ENCODE results near the gene SF3B1. TPM values are rescaled to one million over a fixed set of nuclear protein-coding genes. Genes with fewer than 3 reads are reported as not detected.
"Not testable (repeated sequence)": the region's sequence is repeated elsewhere in the genome, so short reads cannot be mapped to it uniquely, and the experiment has no call there.

SF3B1 gene, protein sequence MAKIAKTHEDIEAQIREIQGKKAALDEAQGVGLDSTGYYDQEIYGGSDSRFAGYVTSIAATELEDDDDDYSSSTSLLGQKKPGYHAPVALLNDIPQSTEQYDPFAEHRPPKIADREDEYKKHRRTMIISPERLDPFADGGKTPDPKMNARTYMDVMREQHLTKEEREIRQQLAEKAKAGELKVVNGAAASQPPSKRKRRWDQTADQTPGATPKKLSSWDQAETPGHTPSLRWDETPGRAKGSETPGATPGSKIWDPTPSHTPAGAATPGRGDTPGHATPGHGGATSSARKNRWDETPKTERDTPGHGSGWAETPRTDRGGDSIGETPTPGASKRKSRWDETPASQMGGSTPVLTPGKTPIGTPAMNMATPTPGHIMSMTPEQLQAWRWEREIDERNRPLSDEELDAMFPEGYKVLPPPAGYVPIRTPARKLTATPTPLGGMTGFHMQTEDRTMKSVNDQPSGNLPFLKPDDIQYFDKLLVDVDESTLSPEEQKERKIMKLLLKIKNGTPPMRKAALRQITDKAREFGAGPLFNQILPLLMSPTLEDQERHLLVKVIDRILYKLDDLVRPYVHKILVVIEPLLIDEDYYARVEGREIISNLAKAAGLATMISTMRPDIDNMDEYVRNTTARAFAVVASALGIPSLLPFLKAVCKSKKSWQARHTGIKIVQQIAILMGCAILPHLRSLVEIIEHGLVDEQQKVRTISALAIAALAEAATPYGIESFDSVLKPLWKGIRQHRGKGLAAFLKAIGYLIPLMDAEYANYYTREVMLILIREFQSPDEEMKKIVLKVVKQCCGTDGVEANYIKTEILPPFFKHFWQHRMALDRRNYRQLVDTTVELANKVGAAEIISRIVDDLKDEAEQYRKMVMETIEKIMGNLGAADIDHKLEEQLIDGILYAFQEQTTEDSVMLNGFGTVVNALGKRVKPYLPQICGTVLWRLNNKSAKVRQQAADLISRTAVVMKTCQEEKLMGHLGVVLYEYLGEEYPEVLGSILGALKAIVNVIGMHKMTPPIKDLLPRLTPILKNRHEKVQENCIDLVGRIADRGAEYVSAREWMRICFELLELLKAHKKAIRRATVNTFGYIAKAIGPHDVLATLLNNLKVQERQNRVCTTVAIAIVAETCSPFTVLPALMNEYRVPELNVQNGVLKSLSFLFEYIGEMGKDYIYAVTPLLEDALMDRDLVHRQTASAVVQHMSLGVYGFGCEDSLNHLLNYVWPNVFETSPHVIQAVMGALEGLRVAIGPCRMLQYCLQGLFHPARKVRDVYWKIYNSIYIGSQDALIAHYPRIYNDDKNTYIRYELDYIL
- 100 to 1,000 TPM; 229 to 366 (median 301) TPM for polyA plus RNA-seq (ENCODE audit: insufficient read length in 10 of 10)
- long read RNA-seq, donor 1, full-length matches to known transcripts: 23 of 65 reads
- long read RNA-seq, donor 1, partial matches to known transcripts: 42 of 65 reads
- long read RNA-seq, donor 1, other reads (novel, unspliced or antisense): 0 of 65 reads
- long read RNA-seq, donor 2, full-length matches to known transcripts: 16 of 41 reads
- long read RNA-seq, donor 2, partial matches to known transcripts: 25 of 41 reads
- long read RNA-seq, donor 2, other reads (novel, unspliced or antisense): 0 of 41 reads
- long read RNA-seq, donor 3: 0 reads
- long read RNA-seq, donor 4, full-length matches to known transcripts: 18 of 55 reads
- long read RNA-seq, donor 4, partial matches to known transcripts: 37 of 55 reads
- long read RNA-seq, donor 4, other reads (novel, unspliced or antisense): 0 of 55 reads
- long read RNA-seq, donor 5, full-length matches to known transcripts: 16 of 47 reads
- long read RNA-seq, donor 5, partial matches to known transcripts: 31 of 47 reads
- long read RNA-seq, donor 5, other reads (novel, unspliced or antisense): 0 of 47 reads
- long read RNA-seq, donor 6, full-length matches to known transcripts: 27 of 84 reads
- long read RNA-seq, donor 6, partial matches to known transcripts: 52 of 84 reads
- long read RNA-seq, donor 6, other reads (novel, unspliced or antisense): 5 of 84 reads
- long read RNA-seq, donor 7, full-length matches to known transcripts: 16 of 41 reads
- long read RNA-seq, donor 7, partial matches to known transcripts: 25 of 41 reads
- long read RNA-seq, donor 7, other reads (novel, unspliced or antisense): 0 of 41 reads
- long read RNA-seq, donor 8, full-length matches to known transcripts: 18 of 76 reads
- long read RNA-seq, donor 8, partial matches to known transcripts: 58 of 76 reads
- long read RNA-seq, donor 8, other reads (novel, unspliced or antisense): 0 of 76 reads
- long read RNA-seq, donor 9, full-length matches to known transcripts: 3 of 3 reads
- long read RNA-seq, donor 9, partial matches to known transcripts: 0 of 3 reads
- long read RNA-seq, donor 9, other reads (novel, unspliced or antisense): 0 of 3 reads

DNA sequence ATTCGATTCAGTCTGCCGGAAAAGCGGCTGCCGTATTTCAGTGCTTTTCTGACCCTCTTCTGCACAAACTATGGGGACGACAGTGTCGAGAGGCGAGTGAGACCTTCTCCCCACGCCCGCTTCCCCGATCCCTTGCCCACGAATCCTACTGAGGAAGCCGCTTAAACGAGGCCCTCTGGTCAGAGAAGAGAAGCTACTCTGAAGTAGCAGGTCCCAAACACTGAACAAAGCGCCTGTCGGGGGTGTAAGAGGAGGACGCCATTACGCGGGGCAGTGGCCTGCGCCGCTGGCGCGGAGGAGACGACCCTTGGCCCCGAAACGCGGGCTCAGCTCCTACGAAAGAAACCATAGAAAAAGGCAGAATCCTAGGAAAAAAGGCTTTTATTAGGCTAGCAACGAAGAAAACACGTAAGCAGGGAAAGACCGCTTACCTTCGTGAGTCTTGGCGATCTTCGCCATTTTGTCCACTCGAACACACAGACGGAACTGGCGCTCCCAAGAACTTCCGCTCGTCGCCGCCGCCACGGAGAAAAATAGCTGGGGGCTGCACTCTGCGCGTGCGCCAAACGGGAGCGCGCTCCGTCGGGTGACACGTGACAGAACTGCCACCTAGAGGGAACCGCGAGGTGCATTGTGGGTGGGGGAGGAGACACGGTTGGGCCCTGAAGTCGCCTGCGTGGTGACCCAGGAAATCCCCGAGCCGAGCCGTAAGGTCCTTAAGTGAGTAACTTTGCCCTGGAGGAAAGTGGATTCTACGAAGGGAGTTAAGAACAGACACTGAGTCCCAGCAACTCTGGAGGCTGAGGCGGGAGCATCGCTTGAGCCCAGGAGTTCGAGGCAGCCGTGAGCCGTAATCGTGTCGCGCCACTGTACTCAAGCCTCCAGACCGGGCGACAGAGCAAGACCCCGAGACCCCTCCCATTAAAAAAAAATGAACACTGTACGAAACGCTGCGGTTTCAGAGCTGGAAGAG, at the start of gene SF3B1:
Gene SF3B1, minus strand, starts transcription at position 488 of the 973 bp plus-strand sequence. Its CDS starts 29 bp downstream, at position 459.
- DNase-seq: peak; percentile 98 to 100 (median 99)

DNA sequence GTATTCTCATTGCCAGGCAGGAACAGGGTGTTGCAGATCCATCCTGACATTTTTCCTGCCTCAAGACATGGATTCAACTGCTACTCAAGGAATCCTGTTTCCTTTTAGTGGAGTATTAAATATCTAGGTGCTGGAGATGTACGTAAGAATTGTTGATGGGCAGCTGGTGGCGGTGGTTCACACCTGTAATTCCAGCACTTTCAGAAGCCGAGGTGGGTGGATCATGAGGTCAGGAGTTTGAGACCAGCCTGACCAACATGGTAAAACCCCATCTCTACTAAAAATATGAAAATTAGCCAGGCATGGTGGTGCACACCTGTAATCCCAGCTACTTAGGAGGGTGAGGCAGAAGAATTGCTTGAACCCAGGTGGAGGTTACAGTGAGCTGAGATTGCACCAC, 49.4 kb upstream of the SF3B1 start:
- DNase-seq: not testable (repeated sequence)

DNA sequence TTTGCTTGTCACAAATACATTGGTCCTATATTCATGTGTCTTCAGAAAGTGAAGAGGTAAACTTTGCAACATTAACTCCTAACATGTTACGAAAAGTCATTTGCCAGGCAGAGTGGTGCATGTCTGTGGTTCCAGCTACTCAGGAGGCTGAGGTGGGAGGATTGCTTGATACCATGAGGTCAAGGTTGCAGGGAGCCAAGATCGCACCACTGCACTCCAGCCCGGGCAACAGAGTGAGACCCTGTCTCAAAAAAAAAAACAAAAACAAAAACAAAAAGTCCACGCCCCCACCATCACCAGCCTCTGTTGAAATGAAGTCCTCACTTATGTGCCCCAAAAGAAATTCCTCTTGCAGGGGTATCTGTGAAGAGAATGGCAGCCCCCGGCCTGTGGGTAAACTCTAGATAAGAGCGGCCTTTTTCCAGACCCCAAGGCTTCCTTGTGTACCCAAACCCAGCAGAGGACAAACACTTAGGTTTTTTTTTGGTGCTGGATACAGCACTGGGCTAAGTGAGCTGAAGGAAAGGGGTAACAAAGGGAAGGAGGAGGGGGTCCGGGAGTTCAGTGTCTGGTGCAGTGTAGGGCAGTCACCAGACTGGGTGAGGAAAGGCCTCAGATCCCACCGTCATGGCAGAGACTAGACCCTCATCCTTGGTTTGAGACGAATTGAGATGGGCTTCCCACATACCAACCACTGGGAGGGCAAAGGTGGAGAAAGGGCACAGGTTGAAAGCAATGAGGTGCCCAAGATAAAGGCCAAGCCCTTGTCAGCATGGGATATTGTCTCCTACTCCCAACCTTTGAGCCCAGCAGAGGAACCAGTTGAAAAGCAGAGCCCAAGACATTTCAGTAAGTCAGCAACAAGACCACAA, 45.6 kb upstream of the SF3B1 start:
- no peak for DNase-seq

DNA sequence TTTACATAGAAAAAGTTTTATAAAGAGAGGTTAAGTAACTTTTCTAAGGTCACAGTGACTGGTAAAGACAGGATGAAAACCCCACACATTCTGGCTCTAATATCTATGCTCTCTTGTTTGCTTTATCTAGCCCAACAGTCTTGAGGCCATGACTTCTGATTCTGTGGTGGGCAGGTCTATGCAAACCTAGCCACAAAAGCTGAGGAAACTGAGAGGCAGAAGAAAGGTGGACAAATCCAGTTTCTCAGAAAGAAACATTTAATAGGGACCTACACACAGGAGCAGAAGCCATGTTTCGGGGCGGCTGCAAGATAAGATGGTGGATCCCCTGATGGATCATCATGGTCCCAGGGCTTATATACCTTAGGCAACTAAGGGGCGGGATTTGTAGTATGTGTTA, 43.0 kb upstream of the SF3B1 start:
- DNase-seq: no peak

DNA sequence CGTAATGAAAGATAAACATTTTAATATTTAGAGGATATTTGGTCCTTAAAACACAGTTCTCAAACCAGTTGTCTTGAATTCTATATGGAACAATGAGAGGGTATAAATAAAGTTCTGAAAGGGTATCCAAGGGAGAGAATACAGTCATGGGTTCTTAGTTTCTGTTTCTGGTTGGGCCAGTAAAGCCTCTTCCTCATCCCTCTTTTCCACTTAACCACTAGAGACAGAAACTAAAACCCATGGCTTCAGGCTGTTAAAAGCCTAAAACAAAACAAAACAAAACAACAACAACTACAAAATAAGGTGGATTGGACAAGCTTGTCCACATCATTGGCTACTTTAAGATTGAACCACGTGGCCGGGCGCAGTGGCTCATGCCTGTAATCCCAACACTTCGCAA, 37.3 kb upstream of the SF3B1 start:
- no peak for DNase-seq

DNA sequence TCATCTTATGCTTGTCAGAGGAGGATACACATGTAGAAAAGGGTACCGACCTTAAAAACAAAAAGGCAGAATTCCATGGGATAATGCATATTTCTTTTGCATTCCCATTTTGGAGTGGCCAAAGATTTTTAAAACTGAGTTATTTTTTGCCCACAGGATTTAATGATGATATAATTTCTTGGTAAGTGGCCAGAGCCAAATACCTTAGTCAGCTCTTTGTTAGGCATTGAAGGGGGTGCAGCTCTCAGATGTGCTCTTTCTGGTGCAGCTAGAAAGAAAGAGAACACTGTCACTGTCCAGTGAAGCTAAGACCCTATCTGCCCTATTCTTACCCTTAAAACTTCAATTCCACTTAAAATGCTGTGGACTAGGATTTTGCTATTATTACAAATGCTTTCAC, 29.3 kb upstream of the SF3B1 start:
- no peak for DNase-seq

DNA sequence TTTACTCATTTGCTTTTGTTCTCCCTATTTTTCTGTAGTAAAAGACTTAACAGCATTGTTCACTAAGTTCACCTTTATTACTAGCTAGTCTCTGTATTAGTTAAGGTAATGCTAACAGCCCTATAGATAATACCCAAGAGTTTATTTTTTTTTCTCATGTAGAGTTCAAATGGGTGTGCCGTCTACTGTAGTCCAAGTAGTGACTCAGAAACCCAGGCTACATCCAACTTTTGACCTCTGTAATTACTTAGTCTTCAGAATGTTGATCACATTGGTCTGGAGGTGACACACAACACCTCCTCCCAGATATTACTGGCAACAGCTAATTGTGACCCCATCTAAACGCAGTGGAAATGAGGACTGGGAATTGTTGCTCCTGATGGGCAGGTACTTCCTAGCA, 26.2 kb upstream of the SF3B1 start:
- no peak for DNase-seq

DNA sequence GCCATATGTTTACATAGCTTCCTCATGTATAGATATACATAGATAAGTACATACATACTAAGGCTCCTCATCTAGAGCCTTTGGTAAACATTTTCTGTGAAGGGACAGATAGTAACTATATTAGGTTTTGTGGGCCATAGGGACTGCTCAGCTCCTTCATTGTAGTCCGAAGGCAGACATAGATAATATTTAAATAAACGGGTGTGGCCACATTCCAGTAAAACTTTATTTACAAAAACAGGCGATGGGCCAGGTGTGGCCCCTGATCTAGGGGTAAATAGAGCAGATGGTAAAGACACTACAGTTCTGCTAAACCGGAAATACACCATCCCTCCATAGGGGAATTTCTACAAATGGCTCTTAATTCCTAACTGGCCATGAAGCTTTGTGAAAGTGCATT, 25.8 kb upstream of the SF3B1 start:
- DNase-seq: no peak

DNA sequence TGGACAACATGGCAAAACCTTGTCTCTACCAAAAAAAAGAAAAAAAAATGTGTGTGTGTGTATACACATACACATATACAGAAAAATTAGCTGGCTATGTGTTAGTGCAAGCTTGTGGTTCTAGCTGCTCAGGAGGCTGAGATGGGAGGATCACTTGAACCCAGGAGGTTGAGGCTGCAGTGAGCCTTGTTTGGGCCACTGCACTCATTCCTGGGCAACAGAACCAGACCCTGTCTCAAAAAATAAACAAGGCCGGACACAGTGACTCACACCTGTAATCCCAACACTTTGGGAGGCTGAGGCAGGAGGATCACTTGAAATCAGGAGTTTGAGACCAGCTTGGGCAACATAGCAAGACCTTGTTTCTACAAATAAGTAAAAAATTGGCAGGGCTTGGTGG, 20.6 kb upstream of the SF3B1 start:
- no peak for DNase-seq

DNA sequence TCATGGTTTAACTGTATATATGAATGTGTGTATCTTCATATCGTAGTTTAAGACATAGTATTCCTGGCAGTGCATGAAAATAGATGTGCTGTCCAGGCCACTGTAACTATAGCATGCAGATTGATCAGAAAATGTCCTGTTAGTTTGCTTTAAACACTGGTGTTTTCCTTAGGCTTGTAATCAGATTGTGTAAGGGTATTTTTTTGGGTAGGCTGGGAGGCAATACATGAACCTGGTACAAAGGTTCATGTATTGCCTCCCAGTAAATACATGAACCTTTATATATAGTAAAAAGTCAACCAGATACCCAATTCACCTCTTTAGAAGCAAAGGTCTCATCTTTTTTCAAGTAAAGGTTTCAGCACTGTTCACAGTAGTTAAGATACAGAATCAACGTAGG, 20.1 kb upstream of the SF3B1 start:
- DNase-seq: no peak

DNA sequence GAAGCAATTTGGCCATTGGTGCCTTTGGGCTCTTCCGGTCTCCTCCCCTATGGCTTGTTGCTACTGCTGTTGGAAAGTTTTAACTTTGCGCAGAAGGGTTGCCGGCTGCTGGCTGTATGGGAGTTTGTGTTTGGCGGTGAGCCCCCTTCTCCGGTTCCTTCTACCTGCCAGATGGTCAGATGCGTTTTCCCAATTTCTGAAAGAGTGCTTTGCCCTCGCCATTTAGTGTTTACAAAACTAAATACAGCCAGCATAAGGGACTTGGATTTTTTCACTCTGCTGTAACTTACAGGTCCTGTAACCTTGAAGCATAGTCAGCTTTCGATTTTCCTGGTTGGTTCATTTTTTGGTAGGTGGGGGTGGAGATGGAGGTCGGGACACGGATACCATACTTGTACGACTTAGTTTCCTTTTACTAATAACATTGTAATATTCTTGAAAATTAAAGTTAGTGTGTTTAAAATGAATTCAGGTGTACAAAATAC, 19.1 kb upstream of the SF3B1 start:
- DNase-seq: no peak

DNA sequence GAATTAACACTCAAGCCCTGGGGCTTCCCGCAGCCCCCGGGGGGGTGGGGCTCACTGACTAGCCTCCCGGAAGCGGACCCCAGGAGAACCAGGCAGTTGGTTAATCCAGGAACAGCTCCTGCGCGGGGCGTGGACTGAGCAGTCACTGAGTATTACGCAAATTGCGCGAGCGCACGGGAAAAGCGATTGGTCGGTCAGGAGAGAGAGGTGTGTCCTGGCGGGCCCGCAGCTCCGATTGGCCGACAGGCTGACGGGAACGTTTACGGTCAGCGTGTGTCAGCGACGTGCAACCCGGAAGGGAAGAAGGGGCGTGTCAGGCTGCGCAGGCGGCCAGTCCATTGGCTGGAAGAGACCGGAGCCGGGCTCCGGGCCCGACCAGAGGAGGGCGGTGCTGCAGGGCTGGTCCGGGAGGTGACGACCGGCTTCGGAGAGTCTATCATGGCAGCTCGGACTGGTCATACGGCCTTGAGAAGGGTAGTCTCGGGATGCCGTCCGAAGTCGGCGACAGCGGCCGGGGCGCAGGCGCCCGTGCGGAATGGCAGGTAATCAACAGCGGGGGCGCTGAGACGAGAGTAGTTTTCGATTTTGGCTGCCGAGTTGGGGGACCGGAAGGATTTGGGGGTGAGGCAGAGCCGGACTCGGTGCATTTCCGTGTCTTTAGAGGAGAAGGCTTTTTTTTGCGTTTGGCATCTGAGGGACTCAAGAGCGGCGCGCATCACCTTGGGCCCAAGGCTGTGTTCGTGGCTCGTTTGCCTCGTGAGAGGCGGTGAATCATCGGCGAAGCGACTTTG, 18.5 kb upstream of the SF3B1 start, which contains the start of gene COQ10B:
Gene COQ10B, plus strand, starts transcription at position 430 of the 791 bp plus-strand sequence. Its CDS starts 9 bp downstream, at position 439.
- DNase-seq: peak; percentile 100

DNA sequence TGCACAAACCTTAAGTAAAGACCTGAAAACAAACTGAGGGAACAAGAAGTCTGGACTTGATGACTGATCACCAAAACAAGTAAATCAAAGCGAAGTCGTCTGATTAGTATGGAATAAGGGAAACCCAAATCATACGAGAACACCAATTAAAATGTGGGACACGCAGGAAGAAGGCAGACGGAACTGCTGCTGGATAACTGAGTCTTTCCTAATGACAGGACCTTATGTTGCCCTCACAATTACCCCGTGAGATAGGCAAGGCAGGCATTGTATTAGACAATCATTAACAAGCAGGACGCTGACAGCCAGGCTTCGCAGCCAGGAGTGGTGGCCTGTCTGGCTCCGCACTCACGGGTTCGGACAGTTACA, 17.9 kb upstream of the SF3B1 start:
- DNase-seq: no peak

DNA sequence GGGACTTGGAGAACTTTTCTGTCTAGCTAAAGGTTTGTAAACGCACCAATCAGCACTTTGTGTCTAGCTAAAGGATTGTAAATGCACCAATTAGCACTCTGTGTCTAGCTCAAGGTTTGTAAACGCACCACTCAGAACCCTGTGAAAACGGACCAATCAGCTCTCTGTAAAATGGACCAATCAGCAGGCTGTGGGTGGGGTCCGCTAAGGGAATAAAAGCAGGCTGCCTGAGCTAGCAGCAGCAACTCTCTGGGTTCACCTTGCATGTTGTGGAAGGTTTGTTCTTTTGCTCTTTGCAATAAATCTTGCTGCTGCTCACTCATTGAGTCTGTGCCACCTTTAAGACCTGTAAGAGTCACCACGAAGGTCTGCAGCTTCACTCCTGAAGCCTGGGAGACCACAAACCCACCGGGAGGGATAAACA, 16.1 kb upstream of the SF3B1 start:
- DNase-seq: not testable (repeated sequence)

DNA sequence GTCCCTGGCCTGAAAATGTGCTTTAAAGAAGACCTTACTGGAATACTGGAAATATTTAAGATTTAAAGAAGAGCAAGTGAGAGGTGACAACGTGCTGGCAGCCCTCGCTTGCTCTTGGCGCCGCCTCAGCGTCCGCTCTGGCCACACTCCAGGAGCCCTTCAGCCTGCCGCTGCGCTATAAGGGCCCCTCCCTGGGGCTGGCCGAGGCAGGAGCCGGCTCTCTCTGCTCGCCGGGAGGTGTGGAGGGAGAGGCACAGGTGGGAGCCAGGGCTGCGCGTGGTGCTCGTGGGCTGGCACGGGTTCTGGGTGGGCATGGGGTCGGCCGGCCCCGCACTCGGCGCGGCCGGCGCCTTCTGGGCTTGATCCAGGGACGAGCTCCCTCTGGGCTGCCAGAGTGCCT, 15.6 kb upstream of the SF3B1 start:
- no peak for DNase-seq

DNA sequence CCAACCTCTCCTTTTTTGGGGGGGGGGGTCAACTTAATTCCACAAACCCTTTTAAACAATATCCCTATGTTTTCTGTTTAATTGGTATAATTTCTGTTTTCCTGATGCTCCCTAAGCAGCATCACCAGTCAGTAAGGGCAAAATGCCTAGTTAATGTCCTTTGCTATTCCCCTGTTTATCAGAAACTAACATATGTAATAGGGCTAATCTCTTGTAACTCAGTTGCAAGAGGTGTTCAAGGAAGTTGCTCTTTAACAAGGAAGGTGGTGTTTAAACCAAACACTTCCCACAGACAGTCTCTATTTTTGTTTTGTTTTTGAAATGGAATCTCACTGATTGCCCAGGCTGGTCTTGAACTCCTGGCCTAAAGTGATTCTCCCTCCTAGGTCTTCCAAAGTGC, 12.0 kb upstream of the SF3B1 start:
- no peak for DNase-seq
